BLaER1 (cell line): ENCODE results near the gene KCNAB1.
A peak's percentile ranks its signal among the peaks of the same experiment; 100 is the strongest.

Experiments
- H3K27ac ChIP-seq: shearing (Covaris generic); formaldehyde crosslinking; 2 replicates; pipeline ENCODE4 v1.8.1; 2022
- H3K27me3 ChIP-seq: shearing (Covaris generic); formaldehyde crosslinking; 2 replicates; pipeline ENCODE4 v1.8.1; 2022
- H3K36me3 ChIP-seq: shearing (Covaris generic); formaldehyde crosslinking; 2 replicates; pipeline ENCODE4 v1.8.1; 2022
- H3K4me1 ChIP-seq: shearing (Covaris generic); formaldehyde crosslinking; 2 replicates; pipeline ENCODE4 v1.8.1; 2022
- H3K4me2 ChIP-seq: shearing (Covaris generic); formaldehyde crosslinking; 2 replicates; pipeline ENCODE4 v1.8.1; 2022
- H3K4me3 ChIP-seq: shearing (Covaris generic); formaldehyde crosslinking; 2 replicates; pipeline ENCODE4 v1.8.1; 2022
- H3K9ac ChIP-seq: shearing (Covaris generic); formaldehyde crosslinking; 2 replicates; pipeline ENCODE4 v1.8.1; 2022
- H3K9me3 ChIP-seq: shearing (Covaris generic); formaldehyde crosslinking; 2 replicates; pipeline ENCODE4 v1.8.1; 2022
- H4K20me1 ChIP-seq: shearing (Covaris generic); formaldehyde crosslinking; 2 replicates; pipeline ENCODE4 v1.8.1; 2022
- Cebpa-rat ChIP-seq: shearing (Covaris generic); IDR thresholded peaks from 2 replicates; pipeline ENCODE4 v1.8.1; 2022

The KCNAB1 gene

DNA sequence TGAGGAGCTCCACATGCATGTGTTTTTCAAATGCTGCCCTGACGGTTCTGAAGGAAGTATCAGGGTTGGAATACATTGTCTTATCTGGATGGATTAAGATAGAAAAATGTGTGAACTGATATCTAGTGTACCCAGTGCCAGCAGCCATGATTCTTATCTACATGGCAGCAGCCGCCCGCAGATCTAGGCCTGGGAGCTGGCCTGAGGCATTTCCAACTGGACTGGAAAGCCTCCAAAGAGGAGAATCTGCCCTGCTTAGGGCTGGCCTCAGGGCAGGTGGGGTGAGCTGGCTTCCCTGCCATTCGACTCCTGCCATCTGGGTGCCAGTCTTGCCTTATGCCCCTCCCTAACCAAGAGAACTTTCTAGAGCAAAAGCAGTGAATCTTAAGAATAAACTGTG is 308.7 kb downstream of the KCNAB1 start:
- no peak overlapping the region for H3K4me3 ChIP-seq
- H3K9ac ChIP-seq, result no peak overlapping the region
- H3K27me3 ChIP-seq, result no peaks in the 10 kb centered on the region
- no peak overlapping the region for H3K4me2 ChIP-seq
- peaks cover 28% of the 10 kb centered on the region for H3K4me1 ChIP-seq
- H4K20me1 ChIP-seq, result no peaks in the 10 kb centered on the region
- no peaks in the 10 kb centered on the region for H3K9me3 ChIP-seq
- no peak for TF ChIP-seq Cebpa-rat
- no peaks in the 10 kb centered on the region for H3K36me3 ChIP-seq
- H3K27ac ChIP-seq, result no peak overlapping the region

DNA sequence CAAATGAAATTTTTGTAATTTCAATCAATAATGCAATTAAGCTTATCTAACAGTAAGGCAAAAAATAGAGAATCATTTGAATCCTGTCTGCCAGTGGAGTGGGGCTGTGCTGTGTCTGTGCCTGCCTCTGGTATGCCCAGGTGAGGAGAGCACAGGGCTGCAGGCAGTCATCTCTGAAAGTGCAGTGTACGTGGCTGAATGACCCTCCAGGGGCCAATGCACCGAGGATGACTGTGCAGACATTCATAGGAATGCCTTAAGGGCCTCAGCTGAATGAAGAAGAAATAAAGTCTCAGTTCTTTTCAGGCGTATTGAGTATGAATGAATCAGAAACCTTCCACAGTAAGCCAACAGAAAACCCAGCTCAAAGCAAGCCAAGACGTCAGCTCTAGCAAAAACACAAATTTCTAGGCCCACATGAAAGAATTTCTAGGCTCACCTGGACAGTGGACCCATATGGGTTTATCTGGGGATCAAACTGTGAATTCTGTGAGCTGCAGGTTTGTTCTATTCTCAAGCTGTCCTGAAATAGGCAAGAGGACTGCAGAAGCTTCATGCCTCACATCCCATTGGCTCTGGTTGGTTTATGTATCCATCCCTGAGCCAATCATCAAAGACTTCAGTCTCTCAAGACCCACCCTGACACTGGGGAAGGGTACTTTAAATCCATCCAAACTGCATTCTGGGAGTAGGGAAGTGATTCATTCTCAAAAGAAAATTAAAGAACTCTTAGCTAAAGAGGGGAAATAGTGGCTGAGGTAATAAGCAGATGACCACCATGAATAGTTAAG is 311.2 kb downstream of the KCNAB1 start:
- Histone ChIP-seq H3K4me1 (peaks cover 4% of the 10 kb centered on the region; the same call in 1 of the 2 replicates), H3K4me2 (no peak overlapping the region), H4K20me1 (no peaks in the 10 kb centered on the region), H3K27me3 (no peaks in the 10 kb centered on the region), H3K4me3 (no peak overlapping the region), H3K9ac (no peak overlapping the region), H3K27ac (no peak overlapping the region), H3K36me3 (no peaks in the 10 kb centered on the region), H3K9me3 (no peaks in the 10 kb centered on the region; the same call in 1 of the 2 replicates)
- no peak for TF ChIP-seq Cebpa-rat

DNA sequence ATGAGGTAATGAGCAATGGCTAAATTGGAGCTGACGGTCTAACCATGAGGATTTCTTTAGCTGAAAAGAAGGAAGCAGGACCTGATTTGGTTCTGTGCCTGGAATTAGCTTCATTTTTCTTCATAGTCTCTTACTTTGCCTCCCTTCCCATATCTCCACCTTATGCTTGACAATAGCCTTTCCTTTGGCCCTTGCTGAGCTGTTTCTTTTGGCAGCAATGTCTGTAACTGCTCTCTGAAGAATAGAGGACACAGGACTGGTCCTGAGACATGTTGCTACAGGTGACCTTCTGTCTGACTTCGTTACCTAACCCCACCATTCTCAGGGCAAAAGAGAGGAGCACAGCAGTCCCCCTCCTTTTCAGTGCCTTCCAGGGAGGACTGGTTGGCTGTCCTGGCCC is 312.2 kb downstream of the KCNAB1 start:
- H3K4me3 ChIP-seq, result no peak overlapping the region
- no peaks in the 10 kb centered on the region; the same call in 1 of the 2 replicates for H3K9me3 ChIP-seq
- H3K4me2 ChIP-seq, result no peak overlapping the region
- no peaks in the 10 kb centered on the region for H3K36me3 ChIP-seq
- H3K4me1 ChIP-seq, result no peaks in the 10 kb centered on the region
- no peak overlapping the region for H3K9ac ChIP-seq
- no peaks in the 10 kb centered on the region for H4K20me1 ChIP-seq
- no peak for TF ChIP-seq Cebpa-rat
- no peak overlapping the region for H3K27ac ChIP-seq
- H3K27me3 ChIP-seq, result no peaks in the 10 kb centered on the region

DNA sequence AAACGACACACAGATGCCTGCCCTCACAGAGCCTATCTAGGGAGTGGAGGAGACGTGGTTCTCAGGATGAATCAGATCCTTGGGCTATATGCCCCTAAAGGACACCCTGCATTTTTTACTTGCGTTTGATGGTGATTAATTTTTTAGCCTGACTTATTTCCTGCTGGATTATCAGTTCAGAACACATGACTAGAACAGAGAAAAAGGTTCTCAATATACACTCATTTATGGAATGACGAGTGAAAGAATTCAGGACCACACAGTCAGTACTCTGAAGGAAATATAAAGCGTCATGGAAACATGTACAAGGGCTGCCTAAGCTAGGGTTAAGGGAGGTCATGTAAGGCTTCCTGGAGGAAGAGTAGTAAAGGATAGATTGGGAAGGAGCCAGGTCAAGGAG is 312.8 kb downstream of the KCNAB1 start:
- Histone ChIP-seq H3K36me3 (no peaks in the 10 kb centered on the region), H3K4me2 (no peak overlapping the region), H3K4me3 (no peak overlapping the region), H3K27ac (no peak overlapping the region), H3K4me1 (no peaks in the 10 kb centered on the region), H3K27me3 (no peaks in the 10 kb centered on the region), H4K20me1 (no peaks in the 10 kb centered on the region), H3K9me3 (no peaks in the 10 kb centered on the region; the same call in 1 of the 2 replicates), H3K9ac (no peak overlapping the region)
- TF ChIP-seq Cebpa-rat, result no peak

DNA sequence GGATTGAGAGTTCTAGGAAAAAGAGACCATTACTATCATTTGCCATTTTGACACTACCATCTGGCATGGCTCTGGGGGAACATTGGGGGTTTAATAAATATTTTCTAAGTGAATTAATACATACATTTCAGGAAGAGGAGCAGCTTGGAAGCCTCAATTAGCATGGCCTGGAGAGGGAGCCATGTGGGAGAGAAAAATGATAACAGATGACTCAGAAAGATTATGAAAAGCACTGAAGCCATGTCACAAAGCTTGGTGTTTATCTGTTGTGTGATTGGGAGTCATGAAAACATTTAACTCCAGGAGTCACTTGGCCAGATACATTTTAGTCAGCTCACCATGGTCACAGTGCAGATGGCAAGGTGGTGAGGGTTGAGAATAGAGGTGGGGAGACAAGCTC is 313.5 kb downstream of the KCNAB1 start:
- no peaks in the 10 kb centered on the region for H4K20me1 ChIP-seq
- TF ChIP-seq Cebpa-rat, result no peak
- no peak overlapping the region for H3K9ac ChIP-seq
- no peak overlapping the region for H3K4me2 ChIP-seq
- H3K27ac ChIP-seq, result no peak overlapping the region
- H3K27me3 ChIP-seq, result no peaks in the 10 kb centered on the region
- no peaks in the 10 kb centered on the region; the same call in 1 of the 2 replicates for H3K9me3 ChIP-seq
- no peaks in the 10 kb centered on the region for H3K36me3 ChIP-seq
- no peak overlapping the region for H3K4me3 ChIP-seq
- H3K4me1 ChIP-seq, result no peaks in the 10 kb centered on the region

DNA sequence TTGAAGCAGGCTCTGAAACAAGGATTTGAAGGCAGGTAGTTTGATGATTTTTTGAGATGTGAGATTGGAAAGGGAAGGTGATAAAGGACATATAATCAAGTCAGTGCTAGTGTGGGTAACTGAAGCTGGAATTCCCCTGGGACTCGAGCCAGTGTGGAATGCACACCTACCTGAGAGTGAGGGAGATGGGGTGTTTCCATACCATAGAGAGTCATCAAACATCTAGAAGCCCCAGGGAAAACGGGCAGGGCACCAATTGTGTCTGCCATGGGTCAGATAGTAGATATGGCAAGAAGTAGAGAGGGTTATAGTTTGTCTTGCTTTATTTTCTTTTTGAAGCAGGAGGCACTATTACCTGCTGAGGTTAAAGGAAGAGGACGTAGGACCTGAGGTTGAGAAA is 314.5 kb downstream of the KCNAB1 start:
- H3K9me3 ChIP-seq, result no peaks in the 10 kb centered on the region; the same call in 1 of the 2 replicates
- H3K27me3 ChIP-seq, result no peaks in the 10 kb centered on the region
- H3K36me3 ChIP-seq, result no peaks in the 10 kb centered on the region
- no peaks in the 10 kb centered on the region for H3K4me1 ChIP-seq
- no peak overlapping the region for H3K27ac ChIP-seq
- no peak for TF ChIP-seq Cebpa-rat
- no peaks in the 10 kb centered on the region for H4K20me1 ChIP-seq
- H3K4me3 ChIP-seq, result no peak overlapping the region
- no peak overlapping the region for H3K4me2 ChIP-seq
- no peak overlapping the region for H3K9ac ChIP-seq

DNA sequence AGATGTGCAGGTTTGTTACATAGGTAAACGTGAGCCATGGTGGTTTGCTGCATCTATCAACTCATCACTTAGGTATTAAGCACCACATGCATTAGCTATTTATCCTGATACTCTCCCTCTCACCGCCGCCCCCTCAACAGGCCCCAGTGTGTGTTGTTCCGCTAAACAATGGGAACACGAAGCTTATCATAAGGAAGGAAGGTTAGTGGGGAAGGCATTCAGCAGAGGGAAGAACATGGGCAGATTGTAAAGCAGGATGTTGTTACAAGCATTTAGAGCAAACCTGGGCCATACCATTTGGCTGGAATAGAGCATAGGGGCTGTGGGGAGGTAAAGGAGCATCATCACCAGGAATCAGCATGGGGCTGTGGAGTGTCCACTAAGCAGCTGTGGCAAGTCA is 322.7 kb downstream of the KCNAB1 start:
- no peaks in the 10 kb centered on the region for H3K9me3 ChIP-seq
- H3K36me3 ChIP-seq, result no peaks in the 10 kb centered on the region
- H3K9ac ChIP-seq, result no peak overlapping the region
- H3K4me2 ChIP-seq, result no peak overlapping the region
- no peak overlapping the region for H3K4me3 ChIP-seq
- no peaks in the 10 kb centered on the region for H4K20me1 ChIP-seq
- TF ChIP-seq Cebpa-rat, result no peak
- H3K27ac ChIP-seq, result no peak overlapping the region
- H3K27me3 ChIP-seq, result no peaks in the 10 kb centered on the region
- H3K4me1 ChIP-seq, result peaks cover 14% of the 10 kb centered on the region

DNA sequence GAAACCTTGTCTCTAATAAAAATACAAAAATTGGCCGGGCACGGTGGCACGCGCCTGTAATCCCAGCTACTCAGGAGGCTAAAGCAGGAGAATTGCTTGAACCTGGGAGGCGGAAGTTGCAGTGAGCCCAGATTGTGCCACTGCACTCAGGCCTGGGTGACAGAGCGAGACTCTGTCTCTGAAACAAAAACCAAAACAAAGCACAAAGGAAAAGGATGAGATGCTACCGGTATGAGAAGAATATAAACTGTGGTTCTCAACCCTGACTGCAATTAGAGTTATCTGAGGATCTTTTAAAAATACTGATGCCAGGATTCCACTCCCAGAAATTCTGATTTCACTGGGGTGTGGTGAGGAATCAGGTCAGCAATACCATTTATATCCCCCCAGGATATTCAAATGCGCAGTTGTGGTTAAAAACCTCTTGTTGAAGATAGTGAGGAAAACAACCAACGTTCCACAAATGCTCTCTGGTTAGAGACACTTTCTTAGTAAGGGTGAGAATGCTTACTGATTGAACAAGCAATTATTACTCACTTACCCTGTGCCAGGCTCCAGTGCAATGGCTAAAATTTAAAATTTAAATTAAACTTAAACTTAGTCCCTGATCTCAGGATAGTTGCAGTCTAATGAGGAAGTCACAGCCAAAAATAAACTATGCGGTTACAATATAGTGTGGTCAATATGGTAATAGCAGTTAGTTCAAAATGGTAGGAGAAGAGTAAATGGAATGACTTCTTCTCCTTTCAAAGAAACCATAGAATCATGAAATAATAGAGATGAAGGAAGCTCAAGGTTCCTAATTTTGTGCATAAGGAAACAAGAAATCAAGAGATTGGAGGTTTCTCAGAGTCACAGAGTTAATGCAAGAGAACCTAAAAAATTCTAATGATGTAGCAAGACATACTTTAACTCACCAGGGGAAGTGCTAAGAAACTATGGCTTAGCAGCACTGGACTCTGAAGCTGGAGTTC is 325.0 kb downstream of the KCNAB1 start:
- Histone ChIP-seq H3K4me1 (peaks cover 14% of the 10 kb centered on the region), H4K20me1 (no peaks in the 10 kb centered on the region), H3K27ac (no peak overlapping the region), H3K27me3 (no peaks in the 10 kb centered on the region), H3K9me3 (no peaks in the 10 kb centered on the region), H3K36me3 (no peaks in the 10 kb centered on the region), H3K4me2 (peak overlapping the region; percentile 50), H3K4me3 (no peak overlapping the region), H3K9ac (no peak overlapping the region)
- no peak for TF ChIP-seq Cebpa-rat

DNA sequence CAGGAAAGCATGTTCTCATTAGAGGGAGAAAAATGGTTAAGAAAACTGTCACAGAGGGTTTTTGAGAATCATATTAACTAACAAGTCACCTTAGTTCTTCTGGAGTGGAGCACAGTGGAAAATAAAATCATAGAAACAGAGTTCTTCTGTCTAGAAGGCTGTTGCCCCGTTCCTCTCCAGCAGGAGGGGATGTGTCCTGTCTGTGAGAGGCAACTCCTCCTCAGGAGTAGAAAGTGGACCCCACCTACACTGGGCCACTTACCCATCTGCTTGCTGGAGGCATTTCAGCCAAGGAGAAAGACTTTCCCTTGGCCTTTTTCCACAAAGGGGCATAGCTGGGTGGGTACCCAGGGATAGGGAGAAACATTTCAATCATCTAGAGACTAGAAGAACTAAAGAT is 327.9 kb downstream of the KCNAB1 start:
- Histone ChIP-seq H3K36me3 (no peaks in the 10 kb centered on the region), H3K27me3 (no peaks in the 10 kb centered on the region), H3K4me2 (no peak overlapping the region)

More for the DNA sequence above, 327.9 kb downstream of the KCNAB1 start:
- no peak for TF ChIP-seq Cebpa-rat
- H4K20me1 ChIP-seq, result no peaks in the 10 kb centered on the region
- no peaks in the 10 kb centered on the region for H3K9me3 ChIP-seq
- no peak overlapping the region for H3K27ac ChIP-seq
- H3K4me3 ChIP-seq, result no peak overlapping the region
- peaks cover 14% of the 10 kb centered on the region for H3K4me1 ChIP-seq
- H3K9ac ChIP-seq, result no peak overlapping the region
